SK-N-SH treated with all-trans-retinoic acid at 6 μM for 48 hours (cell line): ENCODE data around the gene KIAA0825.
A peak's percentile ranks its signal among the peaks of the same experiment; 100 is the strongest.

Experiments used
- ESRRG ChIP-seq: fragments of 250-450 bp; sonication (Bioruptor Pico); IDR thresholded peaks from 2 replicates; pipeline ENCODE4 v1.6.1; 2021; ENCODE audit warnings: mild to moderate bottlenecking
- ISL1 ChIP-seq: fragments of 250-450 bp; sonication (Bioruptor Pico); IDR thresholded peaks from 2 replicates; pipeline ENCODE4 v2.1.2; 2022; ENCODE audit warnings: mild to moderate bottlenecking, moderate library complexity
- RARB ChIP-seq: fragments of 250-450 bp; sonication (Bioruptor Pico); IDR thresholded peaks from 2 replicates; pipeline ENCODE4 v1.8.0; 2021; ENCODE audit warnings: mild to moderate bottlenecking, moderate library complexity
- TCF4 ChIP-seq: fragments of 250-450 bp; sonication (Bioruptor Pico); IDR thresholded peaks from 2 replicates; pipeline ENCODE4 v1.8.0; 2021; ENCODE audit warnings: mild to moderate bottlenecking, moderate library complexity, borderline replicate concordance
- TOX ChIP-seq: fragments of 250-450 bp; sonication (Bioruptor Pico); IDR thresholded peaks from 2 replicates; pipeline ENCODE4 v1.8.0; 2021; ENCODE audit warnings: mild to moderate bottlenecking, moderate library complexity, borderline replicate concordance
- ZFP3 ChIP-seq: fragments of 250-450 bp; sonication (Bioruptor Pico); IDR thresholded peaks from 2 replicates; pipeline ENCODE4 v1.5.0; 2020; ENCODE audit warnings: mild to moderate bottlenecking, moderate library complexity
- ZFP30 ChIP-seq: fragments of 450-650 bp; formaldehyde crosslinking; IDR thresholded peaks from 2 replicates; pipeline ENCODE4 v1.5.0; 2022; ENCODE audit warnings: mild to moderate bottlenecking, moderate library complexity
- ZNF70 ChIP-seq: fragments of 450-650 bp; formaldehyde crosslinking; IDR thresholded peaks from 2 replicates; pipeline ENCODE4 v1.5.0; 2020; ENCODE audit warnings: mild to moderate bottlenecking, moderate library complexity

DNA sequence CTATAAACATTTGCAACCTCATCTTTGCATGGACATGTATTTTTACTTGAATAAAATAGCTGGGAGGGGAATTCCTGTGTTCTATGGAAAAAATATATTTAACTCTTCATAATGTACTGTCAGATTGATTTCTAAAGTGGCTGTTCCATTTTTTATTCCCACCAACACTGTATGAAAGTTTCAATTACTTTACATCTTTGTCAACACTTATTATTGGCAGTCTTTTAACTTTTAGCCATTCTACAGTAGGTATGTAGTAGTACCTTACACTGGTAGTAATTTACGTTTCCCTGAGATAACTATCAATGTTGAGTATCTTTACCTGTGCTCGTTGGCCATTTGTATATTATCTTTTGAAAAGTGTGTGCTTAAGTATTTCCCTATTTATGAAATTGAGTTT, 429.7 kb downstream of the KIAA0825 start:
- TF ChIP-seq RARB (no peak), TCF4 (CRISPR knock-in tag) (no peak), ZFP3 (no peak), ESRRG (CRISPR knock-in tag) (no peak), ZNF70 (CRISPR knock-in tag) (no peak), ISL1 (CRISPR knock-in tag) (no peak), TOX (CRISPR knock-in tag) (no peak), ZFP30 (CRISPR knock-in tag) (peak; percentile 79)
